GM19463 (cell line): ENCODE results near the gene TSPAN5.
A peak's percentile ranks its signal among the peaks of the same experiment; 100 is the strongest.

Experiments used
- ATAC-seq: cut with Tn5 transposase; IDR thresholded peaks from one replicate; pipeline ENCODE4 v1.9.1; 2021; ENCODE audit warnings: mild to moderate bottlenecking, moderate library complexity; ENCODE audit not compliant: unreplicated experiment

The TSPAN5 gene

GRCh38 chr4:98646422-98646821 lies 12.0 kb downstream of the TSPAN5 start:
- ATAC-seq = no peak

GRCh38 chr4:98645527-98645926 lies 12.9 kb downstream of the TSPAN5 start:
- no peak for ATAC-seq

- no peak for ATAC-seq
Observed at GRCh38 chr4:98643755-98644154, 14.7 kb downstream of the TSPAN5 start.

- no peak for ATAC-seq
Observed at GRCh38 chr4:98642991-98643426, 15.4 kb downstream of the TSPAN5 start.

- no peak for ATAC-seq
Observed at GRCh38 chr4:98641906-98642668, 16.3 kb downstream of the TSPAN5 start.

- no peak for ATAC-seq
Observed at GRCh38 chr4:98641376-98641775, 17.0 kb downstream of the TSPAN5 start.

- ATAC-seq = peak; percentile 80
Observed at GRCh38 chr4:98639523-98639922, 18.9 kb downstream of the TSPAN5 start.

- ATAC-seq = no peak
Observed at GRCh38 chr4:98639108-98639507, 19.3 kb downstream of the TSPAN5 start.

- no peak for ATAC-seq
Observed at GRCh38 chr4:98638661-98639060, 19.8 kb downstream of the TSPAN5 start.

- ATAC-seq = no peak
Observed at GRCh38 chr4:98634061-98634460, 24.4 kb downstream of the TSPAN5 start.

- ATAC-seq = no peak
Observed at GRCh38 chr4:98633159-98633558, 25.3 kb downstream of the TSPAN5 start.

- peak; percentile 74 for ATAC-seq
Observed at GRCh38 chr4:98632258-98632657, 26.2 kb downstream of the TSPAN5 start.

GRCh38 chr4:98631506-98631905 lies 26.9 kb downstream of the TSPAN5 start:
- ATAC-seq = no peak

GRCh38 chr4:98630737-98631454 lies 27.5 kb downstream of the TSPAN5 start:
- no peak for ATAC-seq

- ATAC-seq = no peak
Observed at GRCh38 chr4:98627531-98628257, 30.7 kb downstream of the TSPAN5 start.

- peak; percentile 90 for ATAC-seq
Observed at GRCh38 chr4:98626350-98626749, 32.1 kb downstream of the TSPAN5 start.

- ATAC-seq = peak; percentile 17
Observed at GRCh38 chr4:98625920-98626319, 32.5 kb downstream of the TSPAN5 start.

- no peak for ATAC-seq
Observed at GRCh38 chr4:98625399-98625798, 33.0 kb downstream of the TSPAN5 start.

GRCh38 chr4:98624642-98625041 lies 33.8 kb downstream of the TSPAN5 start:
- ATAC-seq = no peak

- ATAC-seq = no peak
Observed at GRCh38 chr4:98624144-98624543, 34.3 kb downstream of the TSPAN5 start.

GRCh38 chr4:98623126-98623802 lies 35.1 kb downstream of the TSPAN5 start:
- ATAC-seq = no peak
